Ascending aorta (tissue), 2 donors: ENCODE data around the gene ABLIM2. TPM values are rescaled to one million over a fixed set of nuclear protein-coding genes. Genes with fewer than 3 reads are reported as not detected.

Experiments used
- DNase-seq, 2 donors: peaks; one replicate each; pipeline ENCODE4 v3.0.0-alpha.2; 2019; ENCODE audit warnings: low spot score in 2 of 2
- H3K27ac ChIP-seq, 2 donors: fragments of 200-600 bp; sonication (generic); one replicate each; pipeline ENCODE4 v1.5.1; 2016 to 2017; ENCODE audit warnings: mild to moderate bottlenecking in 1 of 2
- H3K27me3 ChIP-seq: fragments of 200-600 bp; sonication (generic); one replicate; pipeline ENCODE4 v1.5.1; 2017
- H3K36me3 ChIP-seq, 2 donors: fragments of 200-600 bp; sonication (generic); one replicate each; pipeline ENCODE4 v1.5.1; 2016
- H3K4me1 ChIP-seq, 2 donors: fragments of 200-600 bp; sonication (generic); one replicate each; pipeline ENCODE4 v1.5.1; 2016 to 2017; ENCODE audit warnings: mild to moderate bottlenecking in 1 of 2
- H3K4me3 ChIP-seq, 2 donors: fragments of 200-600 bp; sonication (generic); one replicate each; pipeline ENCODE4 v1.5.1; 2016 to 2017; ENCODE audit warnings: mild to moderate bottlenecking in 1 of 2
- H3K9me3 ChIP-seq, 2 donors: fragments of 200-600 bp; sonication (generic); one replicate each; pipeline ENCODE4 v1.5.1; 2016
- intact Hi-C: fragments of 100-400 bp; cut with DNase I; formaldehyde crosslinking; loops from one replicate; pipeline ENCODE4 v1.15.1; 2023
- total RNA-seq: library from RNA; depleted of rRNA; stranded (reverse); fragments of >200 nt; gene quantifications from one replicate; pipeline ENCODE4 v1.1.0, GENCODE V29; 2016
- TF ChIP-seq, protein P1 (sequence below), 3 experiments: fragments of 200-600 bp in 2 of 3; fragments of 450-650 bp in 1 of 3; sonication (generic) in 2 of 3; IDR thresholded peaks; one replicate each; pipeline ENCODE4 v1.5.1; 2016 to 2019; ENCODE audit warnings: antibody characterized with exemption in 3 of 3, mild to moderate bottlenecking in 1 of 3, moderate library complexity in 1 of 3

Gene ABLIM2
- total RNA-seq, 1 donor from 2014 or later: 30.8 TPM

DNA sequence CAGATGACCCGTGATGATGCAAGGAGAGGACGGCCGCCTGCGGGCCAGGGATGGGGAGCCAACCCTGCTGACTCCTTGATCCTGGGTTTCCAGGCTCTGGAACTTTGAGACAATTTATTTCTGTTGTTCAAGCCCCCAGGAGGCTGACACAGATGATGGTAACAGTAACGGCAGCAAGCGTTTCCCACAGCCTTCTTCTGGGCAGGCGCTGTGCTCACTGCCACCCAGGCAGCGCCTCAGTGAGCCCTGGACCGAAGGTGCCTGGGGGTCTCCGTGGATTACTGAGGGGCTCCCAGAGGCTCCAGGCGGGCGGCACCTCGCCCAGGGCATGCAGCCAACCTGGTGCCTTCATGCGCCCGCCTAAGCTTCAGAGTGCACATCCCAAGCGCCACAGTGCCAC is 115.0 kb downstream of the ABLIM2 start:
- H3K4me3 ChIP-seq: no peak overlapping the region
- no peak for DNase-seq
- intact Hi-C loops: no loop called here

DNA sequence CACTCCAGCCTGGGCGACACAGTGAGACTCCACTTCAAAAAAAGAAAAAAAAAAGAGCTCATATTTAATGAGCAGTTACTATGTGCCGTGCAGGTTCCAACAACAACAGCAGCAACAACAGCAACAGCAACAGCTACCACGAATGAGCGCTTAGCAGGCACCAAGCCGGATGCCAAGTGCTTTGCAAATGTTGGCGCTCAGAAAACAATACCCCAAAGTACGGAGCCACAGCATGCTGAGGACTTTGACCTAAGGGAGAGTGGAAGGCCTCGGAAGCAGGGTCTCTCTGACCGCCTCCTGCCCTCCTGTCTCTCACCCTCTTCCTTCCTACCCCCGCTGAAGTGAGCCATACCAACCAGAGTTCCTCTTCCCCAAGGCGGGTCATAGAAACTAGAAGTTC is 116.7 kb downstream of the ABLIM2 start:
- no peak for DNase-seq
- peaks cover 0 to 8% of the 10 kb centered on the region in 2 donors for H3K36me3 ChIP-seq
- no peaks in the 10 kb centered on the region for H3K27me3 ChIP-seq
- no peak overlapping the region for H3K4me3 ChIP-seq
- no peaks in the 10 kb centered on the region for H3K9me3 ChIP-seq
- intact Hi-C loops: no loop called here
- H3K27ac ChIP-seq: no peak overlapping the region
- H3K4me1 ChIP-seq: no peaks in the 10 kb centered on the region
- TF ChIP-seq, protein P1, sequence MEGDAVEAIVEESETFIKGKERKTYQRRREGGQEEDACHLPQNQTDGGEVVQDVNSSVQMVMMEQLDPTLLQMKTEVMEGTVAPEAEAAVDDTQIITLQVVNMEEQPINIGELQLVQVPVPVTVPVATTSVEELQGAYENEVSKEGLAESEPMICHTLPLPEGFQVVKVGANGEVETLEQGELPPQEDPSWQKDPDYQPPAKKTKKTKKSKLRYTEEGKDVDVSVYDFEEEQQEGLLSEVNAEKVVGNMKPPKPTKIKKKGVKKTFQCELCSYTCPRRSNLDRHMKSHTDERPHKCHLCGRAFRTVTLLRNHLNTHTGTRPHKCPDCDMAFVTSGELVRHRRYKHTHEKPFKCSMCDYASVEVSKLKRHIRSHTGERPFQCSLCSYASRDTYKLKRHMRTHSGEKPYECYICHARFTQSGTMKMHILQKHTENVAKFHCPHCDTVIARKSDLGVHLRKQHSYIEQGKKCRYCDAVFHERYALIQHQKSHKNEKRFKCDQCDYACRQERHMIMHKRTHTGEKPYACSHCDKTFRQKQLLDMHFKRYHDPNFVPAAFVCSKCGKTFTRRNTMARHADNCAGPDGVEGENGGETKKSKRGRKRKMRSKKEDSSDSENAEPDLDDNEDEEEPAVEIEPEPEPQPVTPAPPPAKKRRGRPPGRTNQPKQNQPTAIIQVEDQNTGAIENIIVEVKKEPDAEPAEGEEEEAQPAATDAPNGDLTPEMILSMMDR (IDR thresholded peaks at IDR 0.05): no peak

More for the DNA sequence above, 115.0 kb downstream of the ABLIM2 start:
- TF ChIP-seq, protein P1 (IDR thresholded peaks at IDR 0.05): no peak
- Histone ChIP-seq H3K4me1 (no peaks in the 10 kb centered on the region), H3K9me3 (no peaks in the 10 kb centered on the region), H3K27me3 (no peaks in the 10 kb centered on the region), H3K36me3 (peaks cover 0 to 8% of the 10 kb centered on the region in 2 donors), H3K27ac (no peak overlapping the region)

DNA sequence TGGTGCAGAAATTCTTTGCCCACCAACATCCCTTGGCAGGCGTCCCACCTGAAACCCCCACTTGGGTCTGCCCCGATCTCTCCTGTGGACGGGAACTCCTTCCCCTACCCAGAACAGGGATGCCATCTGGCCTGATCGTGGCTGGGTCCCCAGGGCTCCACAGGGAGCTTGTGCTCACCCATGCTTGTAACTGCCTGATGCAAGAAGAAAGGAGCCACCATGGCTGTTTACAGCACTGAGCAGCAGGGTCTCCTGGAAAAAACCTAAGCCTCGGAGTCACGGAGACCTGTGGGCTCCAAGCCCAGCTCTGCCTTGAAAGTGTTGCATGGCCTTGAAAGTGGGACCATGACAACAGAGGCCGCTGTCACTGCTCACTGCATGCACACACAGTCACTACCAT is 117.4 kb downstream of the ABLIM2 start:
- DNase-seq: no peak
- no peaks in the 10 kb centered on the region for H3K9me3 ChIP-seq
- no peak overlapping the region for H3K27ac ChIP-seq
- H3K27me3 ChIP-seq: no peaks in the 10 kb centered on the region
- H3K4me1 ChIP-seq: no peaks in the 10 kb centered on the region
- TF ChIP-seq, protein P1 (IDR thresholded peaks at IDR 0.05): no peak
- peaks cover 0 to 8% of the 10 kb centered on the region in 2 donors for H3K36me3 ChIP-seq
- no peak overlapping the region for H3K4me3 ChIP-seq
- intact Hi-C loops: no loop called here

DNA sequence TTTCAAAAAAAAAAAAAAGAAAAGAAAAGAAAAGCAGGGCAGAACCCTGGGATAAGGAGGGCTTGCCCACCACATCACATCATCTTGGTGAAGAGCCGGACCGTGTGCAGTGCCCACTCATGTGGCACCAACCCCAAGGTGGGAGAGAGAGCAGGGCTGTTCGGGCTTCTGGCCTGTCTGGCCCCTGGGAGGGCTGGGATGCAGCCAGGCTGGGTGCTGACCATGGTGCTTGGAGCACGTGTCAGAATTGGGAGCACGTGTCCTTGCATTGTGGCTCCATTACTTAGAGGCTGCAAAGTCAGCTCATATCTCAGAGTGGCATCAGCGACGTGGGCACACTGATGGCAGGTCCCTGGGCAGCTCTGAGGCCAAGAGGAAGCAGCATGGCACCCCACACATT is 118.0 kb downstream of the ABLIM2 start:
- intact Hi-C loops: no loop called here
- Histone ChIP-seq H3K9me3 (no peaks in the 10 kb centered on the region), H3K36me3 (peaks cover 0 to 8% of the 10 kb centered on the region in 2 donors), H3K4me3 (no peak overlapping the region), H3K27me3 (no peaks in the 10 kb centered on the region), H3K27ac (no peak overlapping the region), H3K4me1 (no peaks in the 10 kb centered on the region)
- no peak for DNase-seq
- TF ChIP-seq, protein P1 (IDR thresholded peaks at IDR 0.05): no peak

DNA sequence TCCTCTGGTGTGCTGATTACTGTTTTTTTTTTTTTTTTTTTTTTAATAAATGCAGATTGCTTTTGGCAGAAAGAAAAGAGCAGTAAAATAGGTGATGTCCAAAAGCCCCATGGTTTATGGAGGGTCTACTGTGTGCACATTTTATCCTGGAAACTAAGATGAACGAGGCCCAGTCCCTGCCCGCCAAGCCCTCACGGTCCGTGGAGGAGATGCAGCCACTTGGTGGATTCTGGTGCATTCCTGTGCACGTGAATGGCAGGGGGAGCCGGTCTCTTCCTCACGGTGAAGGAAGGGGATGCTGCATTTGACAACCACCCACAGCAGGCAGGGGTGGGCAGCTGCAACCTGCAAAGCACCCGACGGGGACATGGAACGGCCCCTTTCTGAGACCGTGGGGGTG is 118.8 kb downstream of the ABLIM2 start:
- intact Hi-C loops: no loop called here
- no peak for DNase-seq
- H3K27me3 ChIP-seq: no peaks in the 10 kb centered on the region
- H3K4me3 ChIP-seq: no peak overlapping the region
- H3K36me3 ChIP-seq: peaks cover 0 to 8% of the 10 kb centered on the region in 2 donors
- no peaks in the 10 kb centered on the region for H3K9me3 ChIP-seq
- TF ChIP-seq, protein P1 (IDR thresholded peaks at IDR 0.05): no peak
- no peaks in the 10 kb centered on the region for H3K4me1 ChIP-seq
- no peak overlapping the region for H3K27ac ChIP-seq

DNA sequence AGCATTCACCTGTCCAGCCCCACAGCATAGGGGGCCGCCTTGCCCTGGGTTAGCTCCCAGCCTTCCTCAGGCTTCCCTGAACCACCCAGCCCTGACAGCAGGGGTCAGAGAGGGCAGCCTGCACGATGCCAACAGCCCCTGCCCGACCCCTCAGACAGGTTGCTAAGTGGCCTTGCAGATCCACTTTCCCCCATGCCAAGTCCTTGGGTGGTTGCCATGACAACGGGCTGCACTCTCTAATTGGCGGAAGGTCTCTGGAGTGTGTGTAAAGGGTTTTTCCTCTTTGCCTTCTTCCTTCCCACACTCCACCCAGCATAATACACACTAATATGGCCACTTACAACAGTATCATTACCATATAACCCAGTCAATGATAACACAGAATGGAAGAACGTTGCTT is 119.3 kb downstream of the ABLIM2 start:
- intact Hi-C loops: no loop called here
- H3K4me1 ChIP-seq: no peaks in the 10 kb centered on the region

More for the DNA sequence above, 119.3 kb downstream of the ABLIM2 start:
- H3K36me3 ChIP-seq: peaks cover 0 to 8% of the 10 kb centered on the region in 2 donors
- no peaks in the 10 kb centered on the region for H3K27me3 ChIP-seq
- TF ChIP-seq, protein P1 (IDR thresholded peaks at IDR 0.05): no peak
- H3K27ac ChIP-seq: no peak overlapping the region
- no peak for DNase-seq
- no peaks in the 10 kb centered on the region for H3K9me3 ChIP-seq
- no peak overlapping the region for H3K4me3 ChIP-seq
